ENCODE results near the gene IPMK.

GRCh38 chr10:58206251-58206650 lies 61.4 kb downstream of the IPMK start:
- TF ChIP-seq CTCF (IDR thresholded peaks at IDR 0.05) = no peak
- no peak for TF ChIP-seq POLR2A (IDR thresholded peaks at IDR 0.05)

Data from ovary (tissue), 3 donors.